Testis (tissue), 2 donors: ENCODE results near the gene SNTG2.

Experiments used
- POLR2A ChIP-seq: fragments of 450-650 bp; IDR thresholded peaks from one replicate; pipeline ENCODE4 v1.6.1; 2017; ENCODE audit warnings: antibody characterized with exemption, mild to moderate bottlenecking, moderate library complexity
- TF ChIP-seq, protein P1 (sequence below), 3 experiments: fragments of 450-650 bp in 2 of 3; fragments of 200-600 bp in 1 of 3; sonication (generic) in 1 of 3; IDR thresholded peaks; one replicate each; pipeline ENCODE4 v1.5.1; 2016 to 2019; ENCODE audit warnings: antibody characterized with exemption in 3 of 3, mild to moderate bottlenecking in 2 of 3, moderate library complexity in 1 of 3

GRCh38 chr2:981258-981657, 30.6 kb downstream of the SNTG2 start:
- TF ChIP-seq, protein P1, sequence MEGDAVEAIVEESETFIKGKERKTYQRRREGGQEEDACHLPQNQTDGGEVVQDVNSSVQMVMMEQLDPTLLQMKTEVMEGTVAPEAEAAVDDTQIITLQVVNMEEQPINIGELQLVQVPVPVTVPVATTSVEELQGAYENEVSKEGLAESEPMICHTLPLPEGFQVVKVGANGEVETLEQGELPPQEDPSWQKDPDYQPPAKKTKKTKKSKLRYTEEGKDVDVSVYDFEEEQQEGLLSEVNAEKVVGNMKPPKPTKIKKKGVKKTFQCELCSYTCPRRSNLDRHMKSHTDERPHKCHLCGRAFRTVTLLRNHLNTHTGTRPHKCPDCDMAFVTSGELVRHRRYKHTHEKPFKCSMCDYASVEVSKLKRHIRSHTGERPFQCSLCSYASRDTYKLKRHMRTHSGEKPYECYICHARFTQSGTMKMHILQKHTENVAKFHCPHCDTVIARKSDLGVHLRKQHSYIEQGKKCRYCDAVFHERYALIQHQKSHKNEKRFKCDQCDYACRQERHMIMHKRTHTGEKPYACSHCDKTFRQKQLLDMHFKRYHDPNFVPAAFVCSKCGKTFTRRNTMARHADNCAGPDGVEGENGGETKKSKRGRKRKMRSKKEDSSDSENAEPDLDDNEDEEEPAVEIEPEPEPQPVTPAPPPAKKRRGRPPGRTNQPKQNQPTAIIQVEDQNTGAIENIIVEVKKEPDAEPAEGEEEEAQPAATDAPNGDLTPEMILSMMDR (IDR thresholded peaks at IDR 0.05): no peak
- TF ChIP-seq POLR2A: no peak
